ENCODE results near the gene RBMS1. TPM values are rescaled to one million over a fixed set of nuclear protein-coding genes. Genes with fewer than 3 reads are reported as not detected.

Gene RBMS1
- total RNA-seq, 1 experiment from 2014 or later, result 38.8 TPM

- H3K9me3 ChIP-seq (ENCODE audit: low read length), result no peaks in the 10 kb centered on the region
- no peak for DNase-seq
- no peaks in the 10 kb centered on the region for H3K36me3 ChIP-seq (ENCODE audit: low read depth, low read length)
- no peaks in the 10 kb centered on the region for H3F3A ChIP-seq (ENCODE audit: low read length, unreplicated experiment)
- H3K4me3 ChIP-seq (ENCODE audit: low read length), result no peak overlapping the region
- no peaks in the 10 kb centered on the region for H3K9me2 ChIP-seq (replicated peaks; ENCODE audit: low read length)
- H3K4me1 ChIP-seq (ENCODE audit: insufficient read depth, low read length), result peaks cover 26% of the 10 kb centered on the region; the same call in 1 of the 2 replicates
- H2AFZ ChIP-seq (ENCODE audit: low read length), result no peak overlapping the region
- H3K9ac ChIP-seq (ENCODE audit: low read length), result no peak overlapping the region
- H4K20me1 ChIP-seq (ENCODE audit: low read length), result peaks cover 3% of the 10 kb centered on the region; the same call in 1 of the 2 replicates
- no peaks in the 10 kb centered on the region for H3K27me3 ChIP-seq (ENCODE audit: low read length)
- TF ChIP-seq EZH2phosphoT487 (IDR thresholded peaks at IDR 0.05; ENCODE audit: borderline replicate concordance, low read length), result no peak
- TF ChIP-seq EZH2 (IDR thresholded peaks at IDR 0.05; ENCODE audit: low read length, unreplicated experiment), result no peak
- no peak for TF ChIP-seq CTCF (conservative IDR thresholded peaks at IDR 0.05; ENCODE audit: low read depth, low read length)
- ATAC-seq, result no peak
- no TSS peak for BruUV-seq (replicated peaks)
- ChIA-PET POLR2A (ENCODE audit: unreplicated experiment) (no interaction called here), CTCF (no interaction called here)
- H3K79me2 ChIP-seq (ENCODE audit: low read length), result peaks cover 97% of the 10 kb centered on the region
- intact Hi-C loops (cut with micrococcal nuclease), result no loop called here
- no peak overlapping the region for H3K4me2 ChIP-seq (ENCODE audit: low read length)
- H3K27ac ChIP-seq (ENCODE audit: low read length), result no peak overlapping the region
Observed at GRCh38 chr2:160486341-160486740, 7.3 kb downstream of the RBMS1 start.

GRCh38 chr2:160484859-160485520, 8.6 kb downstream of the RBMS1 start:
- Histone ChIP-seq H3F3A (ENCODE audit: low read length, unreplicated experiment) (no peaks in the 10 kb centered on the region), H3K9me2 (replicated peaks; ENCODE audit: low read length) (no peaks in the 10 kb centered on the region), H3K79me2 (ENCODE audit: low read length) (peaks cover 97% of the 10 kb centered on the region), H3K9ac (ENCODE audit: low read length) (no peak overlapping the region), H3K4me1 (ENCODE audit: insufficient read depth, low read length) (peaks cover 13% of the 10 kb centered on the region; the same call in 1 of the 2 replicates), H4K20me1 (ENCODE audit: low read length) (peaks cover 6% of the 10 kb centered on the region; the same call in 1 of the 2 replicates), H3K27ac (ENCODE audit: low read length) (no peak overlapping the region), H3K9me3 (ENCODE audit: low read length) (no peaks in the 10 kb centered on the region), H2AFZ (ENCODE audit: low read length) (no peak overlapping the region), H3K4me3 (ENCODE audit: low read length) (no peak overlapping the region), H3K27me3 (ENCODE audit: low read length) (no peaks in the 10 kb centered on the region), H3K4me2 (ENCODE audit: low read length) (no peak overlapping the region), H3K36me3 (ENCODE audit: low read depth, low read length) (no peaks in the 10 kb centered on the region)
- TF ChIP-seq EZH2phosphoT487 (IDR thresholded peaks at IDR 0.05; ENCODE audit: borderline replicate concordance, low read length), result no peak
- TF ChIP-seq CTCF (conservative IDR thresholded peaks at IDR 0.05; ENCODE audit: low read depth, low read length), result no peak
- no peak for TF ChIP-seq EZH2 (IDR thresholded peaks at IDR 0.05; ENCODE audit: low read length, unreplicated experiment)
- ChIA-PET POLR2A (ENCODE audit: unreplicated experiment) (no interaction called here), CTCF (no interaction called here)
- intact Hi-C loops (cut with micrococcal nuclease), result no loop called here
- DNase-seq (no peak), ATAC-seq (no peak)
- no TSS peak for BruUV-seq (replicated peaks)

- peaks cover 97% of the 10 kb centered on the region for H3K79me2 ChIP-seq (ENCODE audit: low read length)
- POLR2A ChIA-PET (ENCODE audit: unreplicated experiment), result no interaction called here
- H3K4me3 ChIP-seq (ENCODE audit: low read length), result no peak overlapping the region
- no peak overlapping the region for H3K9ac ChIP-seq (ENCODE audit: low read length)
- H3F3A ChIP-seq (ENCODE audit: low read length, unreplicated experiment), result no peaks in the 10 kb centered on the region
- no peaks in the 10 kb centered on the region for H3K4me1 ChIP-seq (ENCODE audit: insufficient read depth, low read length)
- H3K9me2 ChIP-seq (replicated peaks; ENCODE audit: low read length), result no peaks in the 10 kb centered on the region
- DNase-seq, result no peak
- no peaks in the 10 kb centered on the region for H3K36me3 ChIP-seq (ENCODE audit: low read depth, low read length)
- no TSS peak for BruUV-seq (replicated peaks)
- intact Hi-C loops (cut with micrococcal nuclease), result no loop called here
- no peaks in the 10 kb centered on the region for H3K27me3 ChIP-seq (ENCODE audit: low read length)
- no peaks in the 10 kb centered on the region for H3K9me3 ChIP-seq (ENCODE audit: low read length)
- H4K20me1 ChIP-seq (ENCODE audit: low read length), result 0 out of 2 replicates have a peak, but pooled peaks cover 3% of the 10 kb centered on the region
- no peak overlapping the region for H3K27ac ChIP-seq (ENCODE audit: low read length)
- ATAC-seq, result no peak
- no peak for TF ChIP-seq EZH2 (IDR thresholded peaks at IDR 0.05; ENCODE audit: low read length, unreplicated experiment)
- no peak for TF ChIP-seq CTCF (conservative IDR thresholded peaks at IDR 0.05; ENCODE audit: low read depth, low read length)
- TF ChIP-seq EZH2phosphoT487 (IDR thresholded peaks at IDR 0.05; ENCODE audit: borderline replicate concordance, low read length), result no peak
- CTCF ChIA-PET, result no interaction called here
- no peak overlapping the region for H2AFZ ChIP-seq (ENCODE audit: low read length)
- H3K4me2 ChIP-seq (ENCODE audit: low read length), result no peak overlapping the region
Observed at GRCh38 chr2:160482673-160483072, 10.9 kb downstream of the RBMS1 start.
